Stimulated activated naive CD8-positive, alpha-beta T cell treated with anti-CD3 and anti-CD28 coated beads, Interleukin-15, amount 100 ng/mL, for 72 hours (primary cell): ENCODE results near the gene CTIF.

Source experiments
- ATAC-seq: fragments of 150-1000 bp; cut with Tn5 transposase; 2 replicates; pipeline ENCODE4 v1.10.0; 2021; ENCODE audit warnings: mild to moderate bottlenecking, moderate library complexity
- DNase-seq, 2 donors: peaks; one replicate each; pipeline ENCODE4 v3.0.0; 2021 to 2022
- H3K27ac Mint-ChIP-seq, 2 donors: one replicate each; pipeline ENCODE4 v1.8.0; 2022; ENCODE audit warnings: mild to moderate bottlenecking in 2 of 2, mixed read lengths in 2 of 2, moderate library complexity in 2 of 2
- H3K27me3 Mint-ChIP-seq: one replicate; pipeline ENCODE4 v1.8.0; 2022; ENCODE audit warnings: mixed read lengths
- H3K4me1 Mint-ChIP-seq: one replicate; pipeline ENCODE4 v1.8.0; 2022; ENCODE audit warnings: mild to moderate bottlenecking, mixed read lengths
- H3K4me3 Mint-ChIP-seq, 2 donors: one replicate each; pipeline ENCODE4 v1.8.0; 2022; ENCODE audit warnings: mild to moderate bottlenecking in 2 of 2, mixed read lengths in 2 of 2, moderate library complexity in 1 of 2
- H3K9me3 Mint-ChIP-seq, 2 donors: one replicate each; pipeline ENCODE4 v1.8.0; 2022; ENCODE audit warnings: mixed read lengths in 2 of 2

CTIF gene

GRCh38 chr18:48824231-48824970 lies 285.6 kb downstream of the CTIF start:
- peaks cover 0 to 3% of the 10 kb centered on the region in 2 donors for H3K9me3 Mint-ChIP-seq
- no peaks in the 10 kb centered on the region for H3K27me3 Mint-ChIP-seq
- H3K4me1 Mint-ChIP-seq = peaks cover 50% of the 10 kb centered on the region
- no peak for ATAC-seq
- DNase-seq = peak in 1 of 2 donors; percentile 1
- H3K27ac Mint-ChIP-seq = peak overlapping the region in 1 of 2 donors; percentile 35
- H3K4me3 Mint-ChIP-seq = no peak overlapping the region

- Mint-ChIP-seq H3K27me3 (no peaks in the 10 kb centered on the region), H3K4me1 (peaks cover 50% of the 10 kb centered on the region), H3K27ac (no peak overlapping the region), H3K4me3 (no peak overlapping the region), H3K9me3 (peaks cover 0 to 3% of the 10 kb centered on the region in 2 donors)
- peak in 1 of 2 donors; percentile 2 for DNase-seq
- no peak for ATAC-seq
Observed at GRCh38 chr18:48825101-48825745, 286.4 kb downstream of the CTIF start.

- peak in 1 of 2 donors; percentile 2 for DNase-seq
- no peak for ATAC-seq
- Mint-ChIP-seq H3K27ac (no peak overlapping the region), H3K4me3 (no peak overlapping the region), H3K4me1 (peaks cover 50% of the 10 kb centered on the region), H3K9me3 (peaks cover 0 to 3% of the 10 kb centered on the region in 2 donors), H3K27me3 (no peaks in the 10 kb centered on the region)
Observed at GRCh38 chr18:48826271-48826670, 287.4 kb downstream of the CTIF start.

- Mint-ChIP-seq H3K27me3 (no peaks in the 10 kb centered on the region), H3K4me3 (no peak overlapping the region), H3K4me1 (peaks cover 50% of the 10 kb centered on the region), H3K9me3 (peaks cover 0 to 3% of the 10 kb centered on the region in 2 donors), H3K27ac (no peak overlapping the region)
- DNase-seq (peak in 1 of 2 donors; percentile 4), ATAC-seq (no peak)
Observed at GRCh38 chr18:48826806-48827205, 288.0 kb downstream of the CTIF start.

- no peaks in the 10 kb centered on the region for H3K27me3 Mint-ChIP-seq
Observed at GRCh38 chr18:48827291-48828193, 288.7 kb downstream of the CTIF start.

GRCh38 chr18:48828194-48828545 lies 289.3 kb downstream of the CTIF start:
- Mint-ChIP-seq H3K4me1 (peaks cover 55% of the 10 kb centered on the region), H3K27me3 (no peaks in the 10 kb centered on the region), H3K27ac (peak overlapping the region in 1 of 2 donors; percentile 14), H3K9me3 (no peaks in the 10 kb centered on the region), H3K4me3 (no peak overlapping the region)
- ATAC-seq = no peak
- DNase-seq = no peak

More at GRCh38 chr18:48827291-48828193, 288.7 kb downstream of the CTIF start:
- ATAC-seq (no peak), DNase-seq (peak in 1 of 2 donors; percentile 6)
- Mint-ChIP-seq H3K4me1 (peaks cover 54% of the 10 kb centered on the region), H3K27ac (peak overlapping the region in 1 of 2 donors; percentile 14), H3K4me3 (no peak overlapping the region), H3K9me3 (peaks cover 0 to 3% of the 10 kb centered on the region in 2 donors)

GRCh38 chr18:48828691-48829442 lies 290.0 kb downstream of the CTIF start:
- Mint-ChIP-seq H3K9me3 (no peaks in the 10 kb centered on the region), H3K4me3 (no peak overlapping the region), H3K4me1 (peaks cover 62% of the 10 kb centered on the region), H3K27me3 (no peaks in the 10 kb centered on the region), H3K27ac (no peak overlapping the region)
- peak in 1 of 2 donors; percentile 4 for DNase-seq
- no peak for ATAC-seq

- H3K4me3 Mint-ChIP-seq = no peak overlapping the region
- peaks cover 69% of the 10 kb centered on the region for H3K4me1 Mint-ChIP-seq
- H3K27ac Mint-ChIP-seq = no peak overlapping the region
- no peaks in the 10 kb centered on the region for H3K9me3 Mint-ChIP-seq
- DNase-seq (peak in 1 of 2 donors; percentile 7), ATAC-seq (no peak)
- H3K27me3 Mint-ChIP-seq = no peaks in the 10 kb centered on the region
Observed at GRCh38 chr18:48829443-48830149, 290.8 kb downstream of the CTIF start.

GRCh38 chr18:48831113-48831759 lies 292.4 kb downstream of the CTIF start:
- Mint-ChIP-seq H3K27me3 (no peaks in the 10 kb centered on the region), H3K4me1 (peaks cover 78% of the 10 kb centered on the region), H3K27ac (no peak overlapping the region), H3K4me3 (peak overlapping the region in 1 of 2 donors; percentile 4), H3K9me3 (no peaks in the 10 kb centered on the region)
- DNase-seq (no peak), ATAC-seq (no peak)

- Mint-ChIP-seq H3K9me3 (no peaks in the 10 kb centered on the region), H3K27me3 (no peaks in the 10 kb centered on the region), H3K4me1 (peaks cover 81% of the 10 kb centered on the region), H3K27ac (no peak overlapping the region), H3K4me3 (peak overlapping the region in 1 of 2 donors; percentile 81)
- DNase-seq = no peak
- no peak for ATAC-seq
Observed at GRCh38 chr18:48831802-48832201, 293.0 kb downstream of the CTIF start.

- Mint-ChIP-seq H3K9me3 (no peaks in the 10 kb centered on the region), H3K27me3 (no peaks in the 10 kb centered on the region), H3K4me1 (peaks cover 92% of the 10 kb centered on the region), H3K4me3 (peak overlapping the region; percentile 81), H3K27ac (peak overlapping the region; percentile 95 to 97)
- no peak for ATAC-seq
- peak in 1 of 2 donors; percentile 15 for DNase-seq
Observed at GRCh38 chr18:48832938-48833700, 294.3 kb downstream of the CTIF start.

GRCh38 chr18:48833701-48834412 lies 295.0 kb downstream of the CTIF start:
- Mint-ChIP-seq H3K27ac (peak overlapping the region; percentile 95 to 97), H3K4me3 (peak overlapping the region; percentile 81), H3K27me3 (no peaks in the 10 kb centered on the region), H3K9me3 (no peaks in the 10 kb centered on the region), H3K4me1 (peaks cover 98% of the 10 kb centered on the region)
- ATAC-seq (peak; percentile 84), DNase-seq (peak; percentile 52 to 70)
